ENCODE data around the gene IL34.

IL34 gene

DNA sequence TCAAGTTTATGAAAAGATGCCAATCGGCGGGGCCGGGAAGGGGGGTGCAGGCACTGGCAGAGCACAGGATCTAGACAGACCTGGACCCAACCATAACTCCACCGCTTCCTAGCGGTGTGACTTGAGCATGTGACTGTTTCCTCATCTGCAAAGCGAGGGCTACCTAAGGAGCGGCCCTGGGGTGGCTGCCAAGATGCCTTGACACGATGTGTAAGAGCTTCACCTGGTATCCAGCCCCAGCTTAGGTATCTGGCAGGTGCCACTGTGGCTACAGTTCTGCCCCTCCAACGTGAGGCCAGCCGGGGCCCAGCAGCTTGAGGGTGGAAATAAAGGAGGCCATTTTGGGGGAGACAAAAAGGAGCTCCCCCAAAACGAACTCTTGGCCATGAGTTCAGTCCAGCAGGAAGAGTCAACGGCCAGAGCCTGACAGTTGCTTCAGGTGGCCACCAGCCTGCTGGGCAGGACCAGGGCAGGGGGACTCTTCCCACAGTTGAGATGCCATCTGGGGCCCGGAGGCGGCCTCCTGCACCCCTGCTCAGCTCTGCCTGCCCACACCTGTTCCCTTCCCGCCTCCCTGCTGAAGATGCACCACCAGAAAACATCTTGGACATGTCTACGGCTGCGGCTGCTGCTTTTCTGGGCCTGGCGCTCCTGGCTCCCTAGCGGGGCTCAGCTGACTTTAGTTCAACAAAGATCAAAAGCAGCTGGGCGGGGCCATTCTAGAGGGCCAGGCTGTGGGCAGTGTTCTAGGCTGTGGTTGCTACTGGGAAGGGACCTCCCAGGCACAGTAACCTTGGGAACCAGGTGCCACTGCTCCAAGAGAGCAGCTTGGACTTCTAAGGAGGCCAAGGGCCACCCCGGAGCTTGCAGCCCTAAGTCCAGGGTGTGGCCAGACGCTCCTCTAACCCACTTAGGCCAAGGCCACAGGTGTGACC lies 42.9 kb downstream of the IL34 start:
- no peak for DNase-seq (ENCODE audit: low read depth in 2 of 2)

- DNase-seq (ENCODE audit: low read depth in 2 of 2) = no peak
Measured at GRCh38 chr16:70689970-70690891, 43.9 kb downstream of the IL34 start.

DNA sequence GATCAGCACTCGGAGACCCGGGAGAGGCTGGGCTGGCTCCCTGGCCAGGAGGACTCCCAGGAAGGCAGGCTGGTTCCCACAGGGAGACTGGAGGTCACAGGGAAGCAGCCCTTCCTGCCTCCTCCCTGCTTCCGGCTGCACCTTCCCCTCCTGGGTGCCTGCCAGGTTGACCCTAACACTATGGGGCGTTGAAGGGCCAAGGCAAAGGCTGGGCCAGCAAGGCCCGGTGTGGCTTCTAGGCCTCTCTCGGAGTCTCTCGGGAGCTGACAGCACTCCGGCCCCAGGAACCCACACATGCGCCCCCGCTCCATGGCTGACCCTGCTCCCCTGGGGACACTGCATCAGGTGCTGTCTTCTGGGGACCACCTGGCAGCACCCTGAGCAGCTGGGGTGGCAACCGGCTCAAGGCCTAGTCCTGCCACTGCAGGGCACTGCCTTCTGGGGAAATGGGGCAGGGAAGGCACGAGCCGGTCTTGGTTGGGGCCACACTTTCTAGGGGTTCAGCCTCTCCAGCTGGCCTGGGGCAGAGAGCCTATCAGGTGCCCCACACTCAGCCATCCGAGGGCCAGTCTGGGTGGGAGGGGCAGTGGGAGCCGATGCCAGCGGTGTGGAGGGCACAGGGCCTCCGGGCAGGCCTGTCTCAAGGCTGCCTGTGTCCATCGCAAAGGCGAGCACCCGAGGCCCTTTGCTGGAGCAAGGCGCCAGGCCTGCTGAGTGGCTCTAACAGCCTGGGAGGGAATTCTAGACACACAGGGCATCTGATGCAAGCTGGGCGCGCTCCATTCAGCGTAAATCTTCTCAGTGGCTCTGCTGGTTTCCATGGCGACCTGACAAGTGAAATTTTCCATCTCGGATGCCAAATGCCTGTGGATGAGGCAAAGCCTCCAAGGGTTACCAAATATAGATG lies 45.1 kb downstream of the IL34 start:
- no peak for DNase-seq (ENCODE audit: low read depth in 2 of 2)

DNA sequence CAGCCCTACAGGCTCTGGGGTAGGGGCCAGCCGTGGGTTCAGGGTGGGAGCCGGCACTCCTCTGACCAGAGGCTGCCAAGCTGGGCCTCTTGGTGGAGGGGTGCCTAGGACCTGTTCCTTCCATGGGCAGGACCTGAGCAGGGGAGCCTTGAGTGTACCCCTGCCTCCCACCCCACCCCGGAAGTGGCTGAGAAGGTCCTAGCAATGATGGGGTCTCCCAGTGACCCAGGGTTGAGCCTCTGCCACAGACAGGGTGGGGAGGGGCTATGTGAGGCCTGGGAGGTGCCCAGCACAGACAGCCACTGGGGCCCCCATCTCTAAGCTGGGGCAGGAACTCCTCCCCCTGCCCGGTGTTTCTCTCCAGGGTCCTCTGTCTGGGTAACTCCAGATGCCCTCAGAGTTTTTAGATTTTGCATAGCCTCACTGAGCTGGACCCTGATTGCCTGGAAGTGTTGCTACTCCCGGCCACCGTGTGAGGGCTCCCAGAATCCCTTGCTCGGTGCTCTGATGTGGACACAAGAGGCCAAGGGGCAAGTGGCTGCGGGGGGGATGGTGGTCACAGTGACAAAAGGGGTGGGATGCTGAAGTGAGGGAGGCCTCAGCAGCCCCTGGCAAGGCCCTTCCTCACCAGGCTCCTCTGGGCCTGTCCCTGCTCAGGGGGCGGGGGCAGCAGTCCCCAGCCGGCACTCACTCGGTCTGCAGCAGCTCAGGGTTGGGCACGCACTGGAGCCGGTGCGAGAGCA lies 45.9 kb downstream of the IL34 start:
- no peak for DNase-seq (ENCODE audit: low read depth in 2 of 2)

DNA sequence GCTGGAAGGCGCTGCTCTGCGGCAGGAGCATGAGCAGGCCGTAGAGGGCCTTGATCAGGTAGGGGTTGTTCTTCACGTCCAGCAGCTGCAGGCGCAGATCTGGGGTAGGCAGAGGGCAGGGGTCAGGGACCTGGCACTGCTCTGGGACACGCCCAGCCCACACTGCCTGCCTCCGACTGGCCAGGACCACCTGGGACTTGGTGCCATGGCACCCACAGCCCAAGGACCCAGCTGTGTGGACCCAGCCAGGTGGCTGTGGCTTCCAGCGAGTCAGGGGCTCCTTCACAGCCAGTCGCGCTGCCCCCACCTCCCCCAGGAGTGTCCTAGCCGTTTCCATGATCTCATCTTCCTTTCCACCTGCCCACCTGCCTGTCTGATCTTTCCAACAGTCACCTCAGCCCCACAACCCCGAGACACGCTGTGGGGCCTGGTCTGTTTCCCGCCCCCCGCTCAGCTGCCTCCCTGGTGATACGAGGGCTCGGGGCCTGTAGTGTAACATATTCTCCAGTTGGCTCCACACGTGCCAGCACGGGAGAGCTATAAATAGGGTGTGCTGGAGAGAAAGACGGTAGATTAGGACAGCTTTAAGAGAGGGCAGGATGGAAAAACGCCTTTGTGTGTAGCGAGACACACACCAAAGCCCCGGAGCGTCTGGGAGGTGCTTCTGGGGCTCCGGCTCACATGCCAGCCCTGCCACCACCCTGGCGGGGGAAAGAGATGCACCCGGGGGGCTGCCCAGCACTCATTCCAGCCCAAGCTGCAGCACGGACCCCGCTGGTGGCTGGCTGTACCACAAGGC lies 46.7 kb downstream of the IL34 start:
- no peak for DNase-seq (ENCODE audit: low read depth in 2 of 2)

- DNase-seq (ENCODE audit: low read depth in 2 of 2) = no peak
Measured at GRCh38 chr16:70694088-70694867, 47.9 kb downstream of the IL34 start.

- no peak for DNase-seq (ENCODE audit: low read depth in 2 of 2)
Measured at GRCh38 chr16:70694868-70695218, 48.5 kb downstream of the IL34 start.

DNA sequence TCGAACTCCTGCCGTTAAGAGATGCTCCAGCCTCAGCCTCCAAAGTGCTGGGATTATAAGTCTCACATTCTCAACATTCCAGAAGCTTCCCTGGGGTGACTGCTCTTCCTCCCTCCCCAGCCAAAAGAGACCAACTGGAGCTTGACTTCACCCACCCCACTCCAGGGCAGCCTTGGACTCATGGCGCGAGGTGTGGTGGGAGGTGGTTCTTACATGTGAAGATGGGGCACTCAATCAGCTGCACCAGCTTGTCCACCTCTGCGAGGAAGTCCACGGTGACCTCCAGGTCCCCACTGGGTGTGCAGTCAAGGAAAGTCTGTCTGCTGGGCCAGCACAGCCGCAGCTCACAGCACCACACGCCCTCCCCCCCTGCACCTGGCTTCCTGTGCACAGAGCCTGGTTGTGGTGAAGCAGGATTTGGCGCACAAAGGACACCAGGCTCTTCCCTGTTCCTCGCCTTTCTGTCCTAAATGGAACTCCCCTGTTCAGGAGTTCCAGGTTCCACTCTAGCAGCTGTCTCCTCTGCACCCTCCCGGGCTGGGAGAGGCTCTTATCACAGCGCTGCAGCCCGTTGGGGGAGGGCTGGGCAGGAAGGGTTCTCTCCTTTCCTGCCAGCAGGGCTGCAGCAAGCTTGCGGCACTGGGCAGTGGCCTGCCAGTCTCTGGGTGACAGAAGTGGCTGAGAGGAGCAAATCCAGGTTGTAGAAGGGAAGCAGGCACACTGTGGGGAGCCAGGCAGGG lies 49.1 kb downstream of the IL34 start:
- DNase-seq (ENCODE audit: low read depth in 2 of 2) = no peak

DNA sequence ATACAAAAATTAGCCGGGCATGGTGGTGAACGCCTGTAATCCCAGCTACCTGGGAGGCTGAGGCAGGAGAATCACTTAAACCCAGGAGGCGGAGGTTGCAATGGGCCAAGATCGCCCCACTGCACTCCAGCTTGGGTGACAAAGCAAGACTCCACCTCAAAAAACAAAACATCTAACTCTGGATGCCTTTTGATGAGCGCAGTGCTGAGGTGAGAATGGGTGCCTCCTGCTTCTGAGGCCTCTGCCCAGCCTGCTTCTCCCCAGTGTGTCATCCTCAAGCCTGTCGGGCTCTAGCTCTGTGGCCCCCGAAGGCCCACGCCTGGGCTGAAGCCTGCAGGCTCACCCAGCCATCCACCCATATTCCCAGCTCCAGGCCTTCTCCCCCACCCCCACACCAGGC lies 50.0 kb downstream of the IL34 start:
- DNase-seq (ENCODE audit: low read depth in 2 of 2) = no peak

GRCh38 chr16:70696952-70697593 lies 50.7 kb downstream of the IL34 start:
- DNase-seq (ENCODE audit: low read depth in 2 of 2) = no peak

DNA sequence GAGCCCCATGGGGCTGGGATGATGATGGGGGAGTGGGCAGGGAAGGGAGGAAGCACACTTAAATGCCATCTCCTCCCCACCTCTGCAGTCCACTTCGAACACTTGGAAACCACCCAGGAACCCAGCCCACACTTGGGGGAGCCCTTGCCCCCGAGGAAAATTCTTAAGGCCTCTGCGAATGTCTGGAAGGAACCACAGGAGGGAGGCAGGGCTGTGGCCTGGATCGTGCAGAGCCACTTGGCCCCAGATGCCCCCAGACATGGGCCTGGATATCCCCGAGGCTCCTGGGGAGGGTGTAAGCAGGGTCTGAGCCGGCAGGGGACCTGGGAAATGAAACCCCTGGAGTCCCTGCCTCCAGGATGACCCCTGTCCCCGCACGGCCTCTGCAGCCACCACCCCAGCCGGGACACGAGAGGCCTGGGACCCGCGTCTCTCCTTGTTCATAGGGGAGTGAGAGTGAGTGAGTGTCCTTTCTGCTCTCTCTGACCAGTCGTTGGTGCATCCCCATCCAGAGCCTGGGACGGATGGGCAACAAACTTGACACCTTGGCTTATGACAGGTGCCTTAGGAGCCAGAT lies 51.3 kb downstream of the IL34 start:
- no peak for DNase-seq (ENCODE audit: low read depth in 2 of 2)

- no peak for DNase-seq (ENCODE audit: low read depth in 2 of 2)
Measured at GRCh38 chr16:70698901-70699300, 52.5 kb downstream of the IL34 start.

DNA sequence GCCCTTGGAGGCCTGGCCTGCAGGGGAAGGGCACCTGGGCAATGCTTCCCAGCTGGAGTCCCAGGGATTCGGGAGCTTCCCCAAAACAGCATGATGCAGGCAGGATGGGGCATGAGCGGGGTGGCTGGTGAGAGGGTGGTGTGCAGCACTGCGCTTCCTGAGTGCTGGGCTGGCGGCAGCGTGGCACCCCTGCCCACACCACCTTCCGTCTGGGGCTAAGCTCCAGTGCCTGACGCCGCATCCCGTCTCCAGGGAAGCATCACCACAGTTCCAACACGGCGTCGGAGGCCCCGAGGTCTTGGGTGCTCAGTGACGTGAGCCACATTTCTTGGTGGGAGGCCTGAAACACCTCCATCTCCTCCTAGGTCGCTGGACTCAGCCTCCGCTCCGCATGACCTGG lies 53.3 kb downstream of the IL34 start:
- no peak for DNase-seq (ENCODE audit: low read depth in 2 of 2)

DNA sequence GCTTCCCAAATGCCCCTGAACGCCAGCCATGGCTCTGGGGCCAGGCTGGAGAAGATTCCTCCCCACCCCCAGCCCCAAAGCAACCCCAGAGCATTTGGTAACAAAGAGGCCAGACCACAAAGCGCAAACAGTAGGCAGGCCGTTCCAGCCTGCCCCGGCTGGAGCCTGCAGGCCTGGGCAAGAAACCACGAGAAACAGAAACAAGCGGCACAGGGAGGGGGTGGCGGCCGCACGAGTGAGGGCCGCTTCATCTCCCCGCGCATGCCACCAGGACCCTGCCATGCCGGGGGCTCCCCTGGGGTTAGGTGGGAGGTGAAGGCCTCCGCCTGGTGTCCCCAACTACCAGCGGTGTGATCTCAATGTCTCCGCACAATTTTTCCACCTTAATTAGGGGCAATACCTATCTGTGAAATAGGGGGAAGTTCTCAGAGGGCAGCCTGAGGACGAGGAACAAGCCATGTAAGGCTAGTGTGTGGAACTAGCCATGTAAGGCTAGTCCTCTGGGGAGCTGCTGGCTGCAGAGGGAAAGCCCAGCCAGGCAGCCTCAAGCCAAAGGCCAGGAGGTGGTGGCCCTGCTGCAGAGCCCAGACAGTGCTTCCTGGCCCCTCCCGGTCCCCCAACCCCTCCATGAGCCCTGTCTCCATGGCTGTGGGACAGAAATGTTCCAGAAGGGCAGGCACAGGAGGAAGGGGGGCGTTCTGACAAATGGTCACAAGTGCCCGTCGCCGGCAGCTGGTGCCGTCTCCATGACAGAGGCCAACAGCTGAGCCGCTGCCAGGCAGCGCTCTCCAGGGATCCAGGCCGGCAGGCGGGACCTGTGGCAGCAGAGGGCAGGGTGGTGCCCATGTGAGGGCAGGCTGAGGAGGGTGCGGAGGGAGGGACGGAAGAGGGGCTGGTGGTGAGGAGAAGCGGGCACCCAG lies 54.0 kb downstream of the IL34 start:
- DNase-seq (ENCODE audit: low read depth in 2 of 2) = no peak

GRCh38 chr16:70701036-70701435 lies 54.7 kb downstream of the IL34 start:
- no peak for DNase-seq (ENCODE audit: low read depth in 2 of 2)

DNA sequence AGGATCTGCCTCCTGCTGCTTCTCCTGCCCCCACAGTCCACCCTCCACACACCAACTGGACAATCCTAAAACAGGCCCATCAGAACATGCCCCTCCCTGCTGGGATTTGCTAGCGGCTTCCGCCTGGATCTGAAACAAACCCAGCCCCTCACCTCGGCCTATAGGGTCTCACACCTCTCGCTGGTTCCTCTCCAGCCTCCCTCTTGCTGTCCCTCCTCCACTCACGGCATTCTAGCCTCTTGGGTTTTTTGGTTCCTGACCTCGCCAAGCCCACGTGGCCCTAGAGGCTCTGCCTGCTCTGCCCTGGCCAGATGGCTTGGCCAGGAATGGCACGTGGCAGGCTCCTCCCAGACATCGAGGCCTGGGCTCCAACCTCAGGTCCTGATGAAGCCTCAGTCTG lies 55.2 kb downstream of the IL34 start:
- DNase-seq (ENCODE audit: low read depth in 2 of 2) = no peak

- DNase-seq (ENCODE audit: low read depth in 2 of 2) = no peak
Measured at GRCh38 chr16:70701998-70702397, 55.6 kb downstream of the IL34 start.
